A549 treated with RU486 at 1 μM for 4 hours (cell line): ENCODE measurements around the gene ABI2. TPM values are rescaled to one million over a fixed set of nuclear protein-coding genes. Genes with fewer than 3 reads are reported as not detected.

Source experiments
- total RNA-seq: library from RNA; stranded (reverse); fragments of 200-300 nt; extraction: Qiagen RNA extraction; gene quantifications from 5 replicates; pipeline ENCODE4 v1.2.3, GENCODE V29; 2022; ENCODE audit warnings: low read depth

Gene ABI2
- 50.1 to 74.7 TPM (median 63.4 TPM) in 5 replicates for total RNA-seq

GRCh38 chr2:203327901-203328759 lies at the start of gene ABI2:
TSS of gene ABI2 (plus strand) at chr2:203328394. CDS start at chr2:203328515, 121 bp downstream.

Other genes with a start within 250 kb of the ABI2 start
- 6.9 to 9.9 TPM (median 8.3 TPM) in 5 replicates for gene CYP20A1, start 89.4 kb upstream of the ABI2 start, total RNA-seq
- 5.6 to 6.8 TPM (median 6.4 TPM) in 5 replicates for gene RAPH1, start 206.9 kb downstream of the ABI2 start, total RNA-seq